HL-60 (cell line): ENCODE measurements around the gene TRIM67.

Experiments used
- DNase-seq, 2 experiments: peaks; one replicate each; pipeline ENCODE4 v3.0.0-alpha.2; 2010 to 2020; ENCODE audit warnings: low read depth in 1 of 2, low spot score in 1 of 2
- H3K27ac ChIP-seq: fragments of 250-450 bp; sonication (Bioruptor Pico); replicated peaks from 2 replicates; pipeline ENCODE4 v1.5.1; 2020; ENCODE audit warnings: mild to moderate bottlenecking, moderate library complexity
- H3K27me3 ChIP-seq: fragments of 250-450 bp; sonication (Bioruptor Pico); 2 replicates; pipeline ENCODE4 v1.5.1; 2021; ENCODE audit warnings: mild to moderate bottlenecking, moderate library complexity; ENCODE audit not compliant: insufficient read depth, poor library complexity, severe bottlenecking
- H3K4me3 ChIP-seq: replicated peaks from 2 replicates; pipeline ENCODE4 v1.5.1; 2011; ENCODE audit warnings: mild to moderate bottlenecking, control low read depth, low read length; ENCODE audit not compliant: insufficient read depth
- CTCF ChIP-seq: IDR thresholded peaks from one replicate; pipeline ENCODE4 v1.5.1; 2011; ENCODE audit warnings: low read length, control low read depth, inconsistent platforms; ENCODE audit not compliant: insufficient read depth
- GABPA ChIP-seq: IDR thresholded peaks from 2 replicates; pipeline ENCODE4 v1.6.1; 2012; ENCODE audit warnings: low read depth
- POLR2AphosphoS5 ChIP-seq: IDR thresholded peaks from 2 replicates; pipeline ENCODE4 v1.6.1; 2012; ENCODE audit warnings: low read depth
- REST ChIP-seq: IDR thresholded peaks from 2 replicates; pipeline ENCODE4 v1.6.1; 2012; ENCODE audit warnings: low read depth; ENCODE audit not compliant: insufficient replicate concordance
- SPI1 ChIP-seq: IDR thresholded peaks from 2 replicates; pipeline ENCODE4 v1.6.1; 2012; ENCODE audit warnings: low read depth, mild to moderate bottlenecking, borderline replicate concordance

The TRIM67 gene

GRCh38 chr1:231206856-231207255 is 45.0 kb downstream of the TRIM67 start:
- Histone ChIP-seq H3K27ac (no peak overlapping the region), H3K27me3 (no peaks in the 10 kb centered on the region), H3K4me3 (no peak overlapping the region)
- TF ChIP-seq GABPA = no peak
- TF ChIP-seq REST = no peak
- peak; percentile 10; the same call in 1 of the 2 replicates for TF ChIP-seq SPI1
- no peak for TF ChIP-seq CTCF
- DNase-seq = no peak

- Histone ChIP-seq H3K27me3 (no peaks in the 10 kb centered on the region), H3K4me3 (no peak overlapping the region), H3K27ac (no peak overlapping the region)
- DNase-seq = no peak
- TF ChIP-seq REST (no peak), POLR2AphosphoS5 (no peak), GABPA (no peak), SPI1 (no peak), CTCF (no peak)
Measured at GRCh38 chr1:231207437-231207836, 45.6 kb downstream of the TRIM67 start.

- Histone ChIP-seq H3K4me3 (no peak overlapping the region), H3K27me3 (no peaks in the 10 kb centered on the region), H3K27ac (no peak overlapping the region)
- DNase-seq = no peak
- TF ChIP-seq SPI1 (no peak), CTCF (no peak), GABPA (no peak), POLR2AphosphoS5 (no peak), REST (no peak)
Measured at GRCh38 chr1:231208980-231209379, 47.1 kb downstream of the TRIM67 start.
